Activated CD4-positive, alpha-beta T cell treated with anti-CD3 and anti-CD28 coated beads, Interleukin-2, amount 50 U/mL, for 48 hours (primary cell): Measurements from ENCODE around the gene IQCB1.

Source experiments
- DNase-seq, 2 experiments: peaks; one replicate each; pipeline ENCODE4 v3.0.0-alpha.2; 2020

The IQCB1 gene

GRCh38 chr3:121740896-121741295 is 94.0 kb downstream of the IQCB1 start:
- DNase-seq: no peak

DNA sequence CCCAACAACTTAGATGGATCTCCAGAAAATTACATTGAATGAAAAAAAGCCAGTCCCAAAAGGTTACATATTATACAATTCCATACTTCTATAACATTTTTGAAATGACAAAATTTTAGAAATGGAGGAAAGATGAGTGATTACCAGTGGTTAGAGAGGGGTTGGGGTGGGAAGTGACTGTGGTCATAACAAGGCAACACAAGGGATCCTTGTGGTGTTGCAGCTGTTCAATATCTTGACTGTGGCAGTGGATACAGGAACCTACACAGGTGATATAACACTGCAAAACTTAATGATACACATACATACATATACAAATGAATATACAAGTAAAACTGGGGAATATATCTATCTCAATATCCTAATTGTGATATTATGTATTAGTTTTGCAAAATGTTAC is 95.0 kb downstream of the IQCB1 start:
- DNase-seq: no peak

- DNase-seq: no peak
These were observed 97.2 kb downstream of the IQCB1 start for GRCh38 chr3:121737644-121738043.

- no peak for DNase-seq
These were observed 98.7 kb downstream of the IQCB1 start for GRCh38 chr3:121736112-121736511.

GRCh38 chr3:121735047-121735696 is 99.7 kb downstream of the IQCB1 start:
- no peak for DNase-seq

DNA sequence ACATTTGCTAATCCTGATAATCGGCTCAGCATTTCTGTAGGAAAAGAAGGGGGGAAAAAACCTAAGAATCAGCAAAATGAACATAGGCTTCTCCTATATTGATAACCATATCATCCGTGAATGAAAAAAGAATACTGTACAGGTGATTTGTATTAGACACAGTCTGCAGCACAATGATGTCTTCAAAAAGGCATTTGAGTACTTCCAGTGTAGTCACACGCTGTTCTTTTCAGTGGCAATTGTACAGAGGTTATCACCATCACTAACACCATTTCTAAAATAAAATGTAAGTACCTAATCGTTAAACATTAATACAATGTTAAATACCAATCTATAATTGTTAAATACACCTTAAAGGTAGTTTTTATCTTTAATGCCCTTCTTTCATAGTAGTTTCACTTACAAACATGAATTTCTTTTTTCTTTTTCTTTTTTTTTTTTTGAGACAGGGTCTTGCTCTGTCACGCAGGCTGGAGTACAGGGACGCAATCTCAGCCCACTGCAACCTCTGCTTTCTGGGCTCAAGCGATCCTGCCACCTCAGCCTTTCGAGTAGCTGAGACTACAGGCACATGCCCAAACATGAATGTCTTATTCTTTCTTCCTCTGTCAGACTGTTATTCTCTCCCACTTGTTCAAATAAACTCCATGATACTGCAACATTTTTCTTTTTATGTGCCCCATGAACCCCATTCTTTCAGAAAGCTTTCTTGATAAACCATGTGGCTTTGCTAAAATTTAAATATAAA is 103.7 kb downstream of the IQCB1 start:
- DNase-seq: no peak

GRCh38 chr3:121724130-121724529 is 110.7 kb downstream of the IQCB1 start:
- no peak for DNase-seq

GRCh38 chr3:121723485-121723884 is 111.4 kb downstream of the IQCB1 start:
- no peak for DNase-seq

- DNase-seq: no peak
These were observed 112.4 kb downstream of the IQCB1 start for GRCh38 chr3:121722411-121722810.

- DNase-seq: no peak
These were observed 114.7 kb downstream of the IQCB1 start for GRCh38 chr3:121720163-121720562.
